ENCODE measurements around the gene GSKIP.

Gene GSKIP

GRCh38 chr14:96416292-96416691 lies 53.0 kb downstream of the GSKIP start:
- Histone ChIP-seq H3K36me3 (replicated peaks; ENCODE audit: low read depth, low read length) (no peaks in the 10 kb centered on the region), H3K79me2 (ENCODE audit: low read length) (no peaks in the 10 kb centered on the region), H3K4me2 (ENCODE audit: low read length) (no peak overlapping the region), H3K27ac (ENCODE audit: low read length) (no peak overlapping the region), H2AFZ (ENCODE audit: low read depth, low read length) (no peak overlapping the region), H3K9me3 (ENCODE audit: insufficient read depth, low read length) (no peaks in the 10 kb centered on the region), H4K20me1 (ENCODE audit: insufficient read depth, low read length) (no peaks in the 10 kb centered on the region), H3K4me1 (ENCODE audit: low read length) (no peaks in the 10 kb centered on the region), H3K27me3 (ENCODE audit: low read depth, low read length) (no peaks in the 10 kb centered on the region), H3K4me3 (ENCODE audit: low read length) (no peak overlapping the region), H3K9ac (ENCODE audit: low read length) (no peak overlapping the region)
- no peak for TF ChIP-seq EZH2phosphoT487 (IDR thresholded peaks at IDR 0.05; ENCODE audit: low read depth)
- TF ChIP-seq, protein P1, sequence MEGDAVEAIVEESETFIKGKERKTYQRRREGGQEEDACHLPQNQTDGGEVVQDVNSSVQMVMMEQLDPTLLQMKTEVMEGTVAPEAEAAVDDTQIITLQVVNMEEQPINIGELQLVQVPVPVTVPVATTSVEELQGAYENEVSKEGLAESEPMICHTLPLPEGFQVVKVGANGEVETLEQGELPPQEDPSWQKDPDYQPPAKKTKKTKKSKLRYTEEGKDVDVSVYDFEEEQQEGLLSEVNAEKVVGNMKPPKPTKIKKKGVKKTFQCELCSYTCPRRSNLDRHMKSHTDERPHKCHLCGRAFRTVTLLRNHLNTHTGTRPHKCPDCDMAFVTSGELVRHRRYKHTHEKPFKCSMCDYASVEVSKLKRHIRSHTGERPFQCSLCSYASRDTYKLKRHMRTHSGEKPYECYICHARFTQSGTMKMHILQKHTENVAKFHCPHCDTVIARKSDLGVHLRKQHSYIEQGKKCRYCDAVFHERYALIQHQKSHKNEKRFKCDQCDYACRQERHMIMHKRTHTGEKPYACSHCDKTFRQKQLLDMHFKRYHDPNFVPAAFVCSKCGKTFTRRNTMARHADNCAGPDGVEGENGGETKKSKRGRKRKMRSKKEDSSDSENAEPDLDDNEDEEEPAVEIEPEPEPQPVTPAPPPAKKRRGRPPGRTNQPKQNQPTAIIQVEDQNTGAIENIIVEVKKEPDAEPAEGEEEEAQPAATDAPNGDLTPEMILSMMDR (IDR thresholded peaks at IDR 0.05; ENCODE audit: low read depth, low read length): no peak

DNA sequence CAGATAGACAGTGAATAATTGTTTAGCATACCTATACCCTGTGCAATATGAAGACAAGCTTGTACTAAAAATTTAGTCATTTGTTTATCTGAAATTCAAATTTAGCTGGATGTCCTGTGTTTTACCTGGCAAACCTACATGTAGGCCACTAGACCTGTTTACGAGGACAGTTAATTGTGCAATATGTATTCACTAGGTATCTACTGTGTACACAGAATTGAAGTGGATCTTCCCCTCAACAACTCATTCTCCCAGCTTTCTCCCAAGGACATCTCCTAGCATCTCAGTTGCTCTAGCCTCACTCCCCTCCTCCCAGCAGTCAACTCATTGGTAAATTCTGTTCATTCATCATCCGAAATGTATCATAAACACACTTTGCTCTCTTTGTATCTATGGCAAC lies 53.9 kb downstream of the GSKIP start:
- no peaks in the 10 kb centered on the region for H3K9me3 ChIP-seq (ENCODE audit: insufficient read depth, low read length)
- no peak overlapping the region for H2AFZ ChIP-seq (ENCODE audit: low read depth, low read length)
- no peaks in the 10 kb centered on the region for H3K36me3 ChIP-seq (replicated peaks; ENCODE audit: low read depth, low read length)
- H3K4me2 ChIP-seq (ENCODE audit: low read length): no peak overlapping the region
- no peaks in the 10 kb centered on the region for H3K27me3 ChIP-seq (ENCODE audit: low read depth, low read length)
- no peak overlapping the region for H3K27ac ChIP-seq (ENCODE audit: low read length)
- H3K4me1 ChIP-seq (ENCODE audit: low read length): no peaks in the 10 kb centered on the region
- no peaks in the 10 kb centered on the region for H3K79me2 ChIP-seq (ENCODE audit: low read length)
- no peak overlapping the region for H3K9ac ChIP-seq (ENCODE audit: low read length)
- no peak overlapping the region for H3K4me3 ChIP-seq (ENCODE audit: low read length)
- TF ChIP-seq, protein P1 (IDR thresholded peaks at IDR 0.05; ENCODE audit: low read depth, low read length): no peak
- no peak for TF ChIP-seq EZH2phosphoT487 (IDR thresholded peaks at IDR 0.05; ENCODE audit: low read depth)
- no peaks in the 10 kb centered on the region for H4K20me1 ChIP-seq (ENCODE audit: insufficient read depth, low read length)

GRCh38 chr14:96418075-96418474 lies 54.7 kb downstream of the GSKIP start:
- Histone ChIP-seq H3K79me2 (ENCODE audit: low read length) (no peaks in the 10 kb centered on the region), H3K36me3 (replicated peaks; ENCODE audit: low read depth, low read length) (no peaks in the 10 kb centered on the region), H3K9ac (ENCODE audit: low read length) (no peak overlapping the region), H2AFZ (ENCODE audit: low read depth, low read length) (no peak overlapping the region), H3K27me3 (ENCODE audit: low read depth, low read length) (no peaks in the 10 kb centered on the region), H4K20me1 (ENCODE audit: insufficient read depth, low read length) (no peaks in the 10 kb centered on the region), H3K4me3 (ENCODE audit: low read length) (no peak overlapping the region), H3K4me2 (ENCODE audit: low read length) (no peak overlapping the region), H3K4me1 (ENCODE audit: low read length) (no peaks in the 10 kb centered on the region), H3K27ac (ENCODE audit: low read length) (no peak overlapping the region), H3K9me3 (ENCODE audit: insufficient read depth, low read length) (no peaks in the 10 kb centered on the region)
- TF ChIP-seq, protein P1 (IDR thresholded peaks at IDR 0.05; ENCODE audit: low read depth, low read length): no peak
- TF ChIP-seq EZH2phosphoT487 (IDR thresholded peaks at IDR 0.05; ENCODE audit: low read depth): no peak

GRCh38 chr14:96421236-96421635 lies 57.9 kb downstream of the GSKIP start:
- Histone ChIP-seq H3K79me2 (ENCODE audit: low read length) (no peaks in the 10 kb centered on the region), H3K4me3 (ENCODE audit: low read length) (no peak overlapping the region), H3K4me1 (ENCODE audit: low read length) (no peaks in the 10 kb centered on the region), H3K27me3 (ENCODE audit: low read depth, low read length) (no peaks in the 10 kb centered on the region), H3K9me3 (ENCODE audit: insufficient read depth, low read length) (no peaks in the 10 kb centered on the region), H3K36me3 (replicated peaks; ENCODE audit: low read depth, low read length) (no peaks in the 10 kb centered on the region), H3K9ac (ENCODE audit: low read length) (no peak overlapping the region), H2AFZ (ENCODE audit: low read depth, low read length) (no peak overlapping the region), H3K4me2 (ENCODE audit: low read length) (no peak overlapping the region), H3K27ac (ENCODE audit: low read length) (no peak overlapping the region), H4K20me1 (ENCODE audit: insufficient read depth, low read length) (no peaks in the 10 kb centered on the region)
- TF ChIP-seq, protein P1 (IDR thresholded peaks at IDR 0.05; ENCODE audit: low read depth, low read length): no peak

Data from OCI-LY3 (cell line).